PC-3 (cell line): Measurements from ENCODE around the gene TANC1. TPM values are rescaled to one million over a fixed set of nuclear protein-coding genes. Genes with fewer than 3 reads are reported as not detected.

Experiments used
- ATAC-seq: fragments of 200-7000 bp; cut with Tn5 transposase; 2 replicates; pipeline ENCODE4 v1.9.1; 2020; ENCODE audit warnings: mild to moderate bottlenecking, moderate library complexity
- BruUV-seq: library from RNA; stranded (reverse); fragments of 400-500 nt; replicated peaks from 2 replicates; lab custom pipeline; 2021; lab: Mats Ljungman, UMichigan
- CTCF ChIA-PET: fragments of 300-600 bp; sonication (Branson Sonifier 250); formaldehyde crosslinking; loops from one replicate; lab custom pipeline; 2022; ENCODE audit warnings: antibody characterized with exemption; lab: Charles Lee
- POLR2A ChIA-PET: fragments of 300-600 bp; sonication (Branson Sonifier 250); formaldehyde crosslinking; loops from one replicate; lab custom pipeline; 2022; ENCODE audit warnings: antibody characterized with exemption; ENCODE audit not compliant: unreplicated experiment; lab: Charles Lee
- DNase-seq: peaks from one replicate; pipeline ENCODE4 v3.0.0-alpha.2; 2015
- H2AFZ ChIP-seq: fragments of 300-600 bp; sonication (generic); 2 replicates; pipeline ENCODE4 v1.6.0; 2016; ENCODE audit warnings: antibody characterized with exemption, low read length
- H3F3A ChIP-seq: fragments of 300-600 bp; sonication (generic); one replicate; pipeline ENCODE4 v1.6.0; 2017; ENCODE audit warnings: antibody characterized with exemption, low read length, control low read depth, mild to moderate bottlenecking; ENCODE audit not compliant: unreplicated experiment
- H3K27ac ChIP-seq: fragments of 300-600 bp; sonication (generic); 2 replicates; pipeline ENCODE4 v1.5.1; 2016; ENCODE audit warnings: mild to moderate bottlenecking, low read length
- H3K27me3 ChIP-seq: fragments of 300-600 bp; sonication (generic); 2 replicates; pipeline ENCODE4 v1.6.1; 2016; ENCODE audit warnings: low read length, mixed read lengths
- H3K36me3 ChIP-seq: fragments of 300-600 bp; sonication (generic); 2 replicates; pipeline ENCODE4 v1.6.1; 2016; ENCODE audit warnings: low read depth, mixed run types, low read length, mixed read lengths
- H3K4me1 ChIP-seq: fragments of 300-600 bp; sonication (generic); 2 replicates; pipeline ENCODE4 v1.5.1; 2016; ENCODE audit warnings: low read length; ENCODE audit not compliant: insufficient read depth
- H3K4me2 ChIP-seq: fragments of 300-600 bp; sonication (generic); 2 replicates; pipeline ENCODE4 v1.6.0; 2016; ENCODE audit warnings: low read length
- H3K4me3 ChIP-seq: fragments of 300-600 bp; sonication (generic); 2 replicates; pipeline ENCODE4 v1.5.1; 2016; ENCODE audit warnings: mild to moderate bottlenecking, low read length, mixed read lengths
- H3K79me2 ChIP-seq: fragments of 300-600 bp; sonication (generic); 2 replicates; pipeline ENCODE4 v1.6.1; 2017; ENCODE audit warnings: low read length, mixed read lengths
- H3K9ac ChIP-seq: fragments of 300-600 bp; sonication (generic); 2 replicates; pipeline ENCODE4 v1.6.0; 2016; ENCODE audit warnings: mild to moderate bottlenecking, low read length
- H3K9me2 ChIP-seq: fragments of 300-600 bp; sonication (generic); replicated peaks from 2 replicates; pipeline ENCODE4 v1.6.1; 2016; ENCODE audit warnings: mixed run types, low read length, mixed read lengths
- H3K9me3 ChIP-seq: fragments of 300-600 bp; sonication (generic); 2 replicates; pipeline ENCODE4 v1.6.1; 2016; ENCODE audit warnings: low read length, mixed read lengths
- H4K20me1 ChIP-seq: fragments of 300-600 bp; sonication (generic); 2 replicates; pipeline ENCODE4 v1.6.1; 2016; ENCODE audit warnings: low read length, mixed read lengths
- EZH2 ChIP-seq: fragments of 300-600 bp; sonication (generic); IDR thresholded peaks from one replicate; pipeline ENCODE4 v1.6.1; 2017; ENCODE audit warnings: antibody characterized with exemption, mild to moderate bottlenecking, low read length; ENCODE audit not compliant: unreplicated experiment
- EZH2phosphoT487 ChIP-seq: fragments of 300-600 bp; sonication (generic); IDR thresholded peaks from 2 replicates; pipeline ENCODE4 v1.6.1; 2018; ENCODE audit warnings: mild to moderate bottlenecking, antibody characterized with exemption, low read length, borderline replicate concordance
- intact Hi-C: fragments of 100-400 bp; cut with micrococcal nuclease; formaldehyde crosslinking; loops from 2 replicates; pipeline ENCODE4 v1.9.0; 2023
- total RNA-seq: library from RNA; depleted of rRNA; stranded (reverse); fragments of >200 nt; gene quantifications from 2 replicates; pipeline ENCODE4 v1.2.3, GENCODE V29; 2014
- TF ChIP-seq, protein P1 (sequence below): fragments of 300-600 bp; sonication (generic); conservative IDR thresholded peaks from 2 replicates; pipeline ENCODE4 v1.5.1; 2017; ENCODE audit warnings: antibody characterized with exemption, low read depth, mild to moderate bottlenecking, low read length

The TANC1 gene
- total RNA-seq, 1 experiment from 2014 or later = 17.6 TPM

DNA sequence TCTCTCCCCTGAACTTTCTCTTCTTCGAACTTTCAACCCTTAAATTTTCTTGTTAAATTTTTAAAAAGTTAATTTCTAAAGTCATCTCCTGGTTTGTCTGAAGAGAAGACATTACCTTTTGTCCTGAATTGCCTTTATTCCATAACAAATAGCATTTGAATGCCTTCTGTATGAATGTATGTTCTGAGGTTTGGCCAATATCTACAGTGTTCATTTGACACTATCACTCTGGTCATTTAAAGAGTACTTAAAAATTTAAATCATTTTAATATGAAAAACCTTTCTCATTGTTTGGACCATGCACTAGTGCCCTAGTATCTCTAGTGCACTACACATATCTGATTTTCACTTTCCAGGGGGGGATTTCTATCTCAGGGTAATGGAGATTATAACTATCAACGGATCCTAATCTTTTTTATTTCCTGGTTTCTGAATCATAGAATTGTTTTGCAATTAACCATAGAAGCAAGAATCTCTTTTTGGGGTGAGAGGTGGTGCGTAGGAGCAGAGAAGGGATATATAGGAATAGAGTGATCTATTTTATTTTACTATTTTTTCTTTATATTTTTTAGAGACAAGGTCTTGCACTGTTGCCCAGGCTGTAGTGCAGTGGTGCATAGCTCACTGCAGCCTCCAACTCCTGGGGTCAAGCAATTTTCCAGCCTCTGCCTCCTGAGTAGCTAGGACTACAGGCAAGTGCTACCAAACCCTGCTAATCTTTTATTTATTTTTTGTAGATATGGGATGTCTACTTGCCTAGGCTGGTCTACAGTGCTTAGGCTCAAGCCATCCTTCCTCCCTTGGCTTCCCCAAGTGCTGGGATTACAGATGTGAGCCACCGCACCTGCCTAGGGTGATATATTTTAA, 25.5 kb downstream of the TANC1 start:
- CTCF ChIA-PET = no interaction called here
- Histone ChIP-seq H3K79me2 (peaks cover 94% of the 10 kb centered on the region), H4K20me1 (no peaks in the 10 kb centered on the region), H3K9me2 (no peaks in the 10 kb centered on the region), H3K36me3 (no peaks in the 10 kb centered on the region), H3K4me2 (peak overlapping the region; percentile 75), H2AFZ (no peak overlapping the region), H3K9ac (0 out of 2 replicates have a peak overlapping the region, but pooled peaks have one; percentile 4), H3K9me3 (no peaks in the 10 kb centered on the region), H3K4me3 (peak overlapping the region; percentile 19; the same call in 1 of the 2 replicates), H3K27ac (peak overlapping the region; percentile 57), H3K27me3 (no peaks in the 10 kb centered on the region), H3K4me1 (peaks cover 95% of the 10 kb centered on the region), H3F3A (no peaks in the 10 kb centered on the region)
- no peak for TF ChIP-seq EZH2phosphoT487
- TF ChIP-seq EZH2 = no peak
- DNase-seq (peak; percentile 58), ATAC-seq (peak; percentile 32)
- no TSS peak for BruUV-seq
- intact Hi-C loops = loop anchor here (2.0 kb wide), 1 partner anchor 23 kb away; no protein-coding TSS in a partner anchor
- POLR2A ChIA-PET = no interaction called here

DNA sequence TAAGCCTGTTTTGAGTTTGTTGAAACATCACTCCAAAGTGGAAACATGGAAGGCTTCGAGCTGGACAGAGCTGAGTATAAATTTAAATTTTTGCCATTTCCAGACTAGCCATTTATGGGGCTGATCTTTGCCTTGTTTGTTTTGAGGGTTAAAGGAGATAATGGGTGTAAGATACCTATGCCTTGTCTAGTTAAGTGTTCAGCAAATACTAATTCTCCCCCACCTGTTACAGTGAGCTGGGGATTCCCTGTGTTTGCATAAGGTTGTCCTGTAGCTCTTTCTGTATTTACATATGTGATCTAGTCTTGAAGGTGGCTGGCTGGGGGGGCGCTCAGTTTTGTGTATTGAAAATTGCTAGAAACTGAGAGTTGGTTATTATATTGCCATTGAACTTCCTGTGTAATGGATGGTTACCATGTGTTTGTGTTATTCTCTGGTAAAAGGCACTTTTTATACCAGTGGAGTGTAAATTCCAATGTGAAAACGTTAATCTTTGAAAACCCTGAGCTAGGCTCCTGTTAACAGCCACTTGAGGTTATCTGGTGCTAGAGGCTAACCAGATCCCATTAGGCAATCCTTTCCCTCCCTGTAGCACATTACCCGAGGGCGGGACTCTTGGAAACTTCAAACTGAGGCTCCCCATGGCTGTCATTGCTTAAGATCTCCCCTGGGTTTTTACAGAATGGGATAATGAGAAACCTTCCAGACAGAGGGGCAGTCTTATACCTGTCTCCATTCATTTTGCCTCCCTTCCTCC, 26.7 kb downstream of the TANC1 start:
- Histone ChIP-seq H3K27ac (no peak overlapping the region), H3K79me2 (peaks cover 97% of the 10 kb centered on the region), H3K4me3 (no peak overlapping the region), H3K9me3 (no peaks in the 10 kb centered on the region), H3K4me2 (peak overlapping the region; percentile 75), H3K4me1 (peaks cover 93% of the 10 kb centered on the region), H2AFZ (no peak overlapping the region), H3K27me3 (no peaks in the 10 kb centered on the region), H3K9me2 (no peaks in the 10 kb centered on the region), H3K36me3 (no peaks in the 10 kb centered on the region), H3K9ac (no peak overlapping the region), H4K20me1 (no peaks in the 10 kb centered on the region), H3F3A (no peaks in the 10 kb centered on the region)
- intact Hi-C loops = loop anchor here (2.0 kb wide), 1 partner anchor 24 kb away; no protein-coding TSS in a partner anchor
- no peak for ATAC-seq
- BruUV-seq = no TSS peak
- TF ChIP-seq EZH2phosphoT487 = no peak
- TF ChIP-seq, protein P1, sequence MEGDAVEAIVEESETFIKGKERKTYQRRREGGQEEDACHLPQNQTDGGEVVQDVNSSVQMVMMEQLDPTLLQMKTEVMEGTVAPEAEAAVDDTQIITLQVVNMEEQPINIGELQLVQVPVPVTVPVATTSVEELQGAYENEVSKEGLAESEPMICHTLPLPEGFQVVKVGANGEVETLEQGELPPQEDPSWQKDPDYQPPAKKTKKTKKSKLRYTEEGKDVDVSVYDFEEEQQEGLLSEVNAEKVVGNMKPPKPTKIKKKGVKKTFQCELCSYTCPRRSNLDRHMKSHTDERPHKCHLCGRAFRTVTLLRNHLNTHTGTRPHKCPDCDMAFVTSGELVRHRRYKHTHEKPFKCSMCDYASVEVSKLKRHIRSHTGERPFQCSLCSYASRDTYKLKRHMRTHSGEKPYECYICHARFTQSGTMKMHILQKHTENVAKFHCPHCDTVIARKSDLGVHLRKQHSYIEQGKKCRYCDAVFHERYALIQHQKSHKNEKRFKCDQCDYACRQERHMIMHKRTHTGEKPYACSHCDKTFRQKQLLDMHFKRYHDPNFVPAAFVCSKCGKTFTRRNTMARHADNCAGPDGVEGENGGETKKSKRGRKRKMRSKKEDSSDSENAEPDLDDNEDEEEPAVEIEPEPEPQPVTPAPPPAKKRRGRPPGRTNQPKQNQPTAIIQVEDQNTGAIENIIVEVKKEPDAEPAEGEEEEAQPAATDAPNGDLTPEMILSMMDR = no peak
- no peak for TF ChIP-seq EZH2
- ChIA-PET CTCF (no interaction called here), POLR2A (no interaction called here)
- DNase-seq = no peak

DNA sequence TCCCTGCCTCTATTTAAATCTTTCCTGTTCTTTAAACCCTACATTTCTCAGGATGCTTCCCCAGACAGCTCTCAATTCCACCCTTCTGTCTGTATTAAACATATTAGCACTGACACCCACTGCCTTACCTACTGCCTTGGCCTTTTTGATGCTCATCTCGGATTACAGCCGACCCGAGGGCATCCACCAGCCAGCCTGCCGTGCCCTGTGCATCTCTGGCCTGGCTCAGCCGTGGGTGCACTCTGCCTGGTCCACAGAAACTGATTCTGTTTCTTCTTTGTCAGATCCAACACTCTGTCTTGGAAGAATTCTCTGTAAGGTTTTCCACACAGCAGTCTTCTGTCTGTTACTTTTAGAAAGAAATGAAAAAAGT, 27.2 kb downstream of the TANC1 start:
- peaks cover 100% of the 10 kb centered on the region for H3K79me2 ChIP-seq
- no peaks in the 10 kb centered on the region for H3F3A ChIP-seq
- H4K20me1 ChIP-seq = no peaks in the 10 kb centered on the region
- TF ChIP-seq, protein P1 = no peak
- TF ChIP-seq EZH2phosphoT487 (no peak), EZH2 (no peak)
- no peaks in the 10 kb centered on the region for H3K27me3 ChIP-seq
- no TSS peak for BruUV-seq
- H3K9me3 ChIP-seq = no peaks in the 10 kb centered on the region
- no peak overlapping the region for H2AFZ ChIP-seq
- H3K9ac ChIP-seq = no peak overlapping the region
- no peak overlapping the region for H3K27ac ChIP-seq
- H3K4me1 ChIP-seq = peaks cover 87% of the 10 kb centered on the region
- ChIA-PET POLR2A (no interaction called here), CTCF (no interaction called here)
- H3K4me3 ChIP-seq = no peak overlapping the region
- intact Hi-C loops = loop anchor here (2.0 kb wide), 1 partner anchor 25 kb away; no protein-coding TSS in a partner anchor
- H3K4me2 ChIP-seq = peak overlapping the region; percentile 75
- H3K9me2 ChIP-seq = no peaks in the 10 kb centered on the region
- no peak for DNase-seq
- ATAC-seq = no peak
- no peaks in the 10 kb centered on the region for H3K36me3 ChIP-seq
